NT2/D1 (cell line): Measurements from ENCODE around the gene ETFA.

Experiments used
- SUZ12 ChIP-seq: IDR thresholded peaks from 2 replicates; pipeline ENCODE4 v1.6.1; 2011; ENCODE audit not compliant: insufficient read length, insufficient read depth; ENCODE audit errors: extremely low read depth
- YY1 ChIP-seq: IDR thresholded peaks from 2 replicates; pipeline ENCODE4 v1.6.1; 2011; ENCODE audit not compliant: insufficient read length, insufficient read depth
- ZNF274 ChIP-seq: IDR thresholded peaks from 2 replicates; pipeline ENCODE4 v1.6.1; 2011; ENCODE audit warnings: mild to moderate bottlenecking, low read depth, low read length

- no peak for TF ChIP-seq ZNF274
- TF ChIP-seq SUZ12 = no peak
- TF ChIP-seq YY1 = no peak
These were observed 32.6 kb downstream of the ETFA start for GRCh38 chr15:76278651-76279050.
